Measurements from ENCODE around the gene PCSK7. TPM values are rescaled to one million over a fixed set of nuclear protein-coding genes. Genes with fewer than 3 reads are reported as not detected.

The PCSK7 gene
- total RNA-seq, 1 donor from 2014 or later: 341 TPM

- Mint-ChIP-seq H3K4me3 (no peak overlapping the region), H3K9me3 (no peaks in the 10 kb centered on the region), H3K4me1 (no peaks in the 10 kb centered on the region), H3K27ac (no peak overlapping the region), H3K27me3 (no peaks in the 10 kb centered on the region), H3K36me3 (ENCODE audit: low read depth) (peaks cover 63% of the 10 kb centered on the region)
- ChIA-PET POLR2A (no interaction called here), CTCF (no interaction called here)
- ATAC-seq (ENCODE audit: low read depth): no peak
- DNase-seq: no peak
- intact Hi-C loops (cut with micrococcal nuclease): no loop called here
- TF ChIP-seq CTCF (IDR thresholded peaks at IDR 0.05): no peak
Observed at GRCh38 chr11:117249571-117249970, 17.7 kb upstream of the PCSK7 start.

DNA sequence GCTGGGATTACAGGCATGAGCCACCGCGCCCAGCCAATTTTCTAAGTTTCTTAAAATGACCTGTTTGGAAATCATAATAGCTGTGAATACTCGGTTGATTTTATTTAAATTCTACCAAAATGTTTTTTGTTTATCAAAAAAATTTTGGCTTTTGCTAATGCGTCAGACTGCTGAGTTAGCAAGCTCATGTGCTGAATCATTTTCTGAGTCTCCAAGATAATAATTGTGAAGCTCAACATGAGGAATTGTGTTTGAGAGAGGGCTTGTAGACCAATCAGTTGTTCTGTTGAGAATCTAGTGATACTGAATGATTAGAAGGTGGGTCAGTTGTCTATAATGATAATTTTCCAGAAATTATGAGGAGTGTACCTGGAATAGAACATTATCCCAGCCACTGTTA, 16.5 kb upstream of the PCSK7 start:
- no peaks in the 10 kb centered on the region for H3K4me1 Mint-ChIP-seq
- H3K27ac Mint-ChIP-seq: no peak overlapping the region
- H3K36me3 Mint-ChIP-seq (ENCODE audit: low read depth): peaks cover 62% of the 10 kb centered on the region
- H3K9me3 Mint-ChIP-seq: no peaks in the 10 kb centered on the region
- ATAC-seq (ENCODE audit: low read depth) (no peak), DNase-seq (no peak)
- intact Hi-C loops (cut with micrococcal nuclease): no loop called here
- no peak for TF ChIP-seq CTCF (IDR thresholded peaks at IDR 0.05)
- POLR2A ChIA-PET: no interaction called here
- no peaks in the 10 kb centered on the region for H3K27me3 Mint-ChIP-seq
- CTCF ChIA-PET: no interaction called here
- H3K4me3 Mint-ChIP-seq: no peak overlapping the region

- no peak for ATAC-seq (ENCODE audit: low read depth)
- intact Hi-C loops (cut with micrococcal nuclease): loop anchor here (10.0 kb wide), 1 partner anchor 1196 kb away; the partner anchor contains the start of gene KMT2A
- H3K27me3 Mint-ChIP-seq: no peaks in the 10 kb centered on the region
Observed at GRCh38 chr11:117239295-117239694, 7.4 kb upstream of the PCSK7 start.

GRCh38 chr11:117238221-117238620, 6.3 kb upstream of the PCSK7 start:
- Mint-ChIP-seq H3K4me3 (no peak overlapping the region), H3K27ac (no peak overlapping the region), H3K36me3 (ENCODE audit: low read depth) (peaks cover 31% of the 10 kb centered on the region), H3K9me3 (no peaks in the 10 kb centered on the region), H3K27me3 (no peaks in the 10 kb centered on the region), H3K4me1 (peaks cover 11% of the 10 kb centered on the region)
- POLR2A ChIA-PET: no interaction called here
- CTCF ChIA-PET: no interaction called here
- intact Hi-C loops (cut with micrococcal nuclease): loop anchor here (10.0 kb wide), 1 partner anchor 1197 kb away; the partner anchor contains the start of gene KMT2A
- ATAC-seq (ENCODE audit: low read depth): no peak
- no peak for DNase-seq
- TF ChIP-seq CTCF (IDR thresholded peaks at IDR 0.05): no peak

More at GRCh38 chr11:117239295-117239694, 7.4 kb upstream of the PCSK7 start:
- H3K27ac Mint-ChIP-seq: no peak overlapping the region
- H3K9me3 Mint-ChIP-seq: no peaks in the 10 kb centered on the region
- ChIA-PET POLR2A (interaction anchor here (0.6 kb wide), 1 partner anchor 94 kb away, joined by 3 read pairs; no protein-coding TSS in a partner anchor), CTCF (no interaction called here)
- peaks cover under 1% of the 10 kb centered on the region for H3K4me1 Mint-ChIP-seq
- no peak overlapping the region for H3K4me3 Mint-ChIP-seq
- no peak for TF ChIP-seq CTCF (IDR thresholded peaks at IDR 0.05)
- DNase-seq: no peak
- peaks cover 39% of the 10 kb centered on the region for H3K36me3 Mint-ChIP-seq (ENCODE audit: low read depth)

DNA sequence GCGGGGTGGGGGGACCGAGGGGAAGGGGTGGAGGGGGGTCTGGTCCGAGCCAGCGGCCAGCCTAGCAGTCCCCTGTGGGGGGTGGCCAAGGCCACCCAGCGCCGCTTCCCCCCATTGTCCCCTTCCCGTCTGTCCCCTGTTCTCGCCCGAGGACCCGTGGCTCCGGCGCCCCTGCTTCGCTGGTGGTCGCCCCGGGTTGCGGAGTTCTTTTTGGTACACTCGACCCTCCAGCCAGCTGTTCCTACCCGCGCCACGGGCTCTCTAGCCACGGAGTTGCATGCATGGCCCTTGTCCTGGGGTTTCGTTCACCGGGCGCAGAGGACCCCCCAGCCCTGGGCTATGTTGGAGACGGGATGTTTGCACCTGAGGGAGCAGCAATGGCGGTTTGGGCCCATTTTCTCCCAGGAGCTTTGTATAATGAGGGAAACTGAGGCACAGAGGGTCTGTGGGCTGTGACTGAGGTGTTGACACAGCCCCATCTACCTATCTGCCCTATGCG, 1.1 kb upstream of the PCSK7 start:
- peak overlapping the region; percentile 88 for H3K4me3 Mint-ChIP-seq
- ChIA-PET POLR2A (interaction anchor here (0.7 to 5.9 kb wide), 6 partner anchors 44 to 584 kb away, joined by 3 to 89 read pairs (median 12); partner anchors contain the start of genes PAFAH1B2 and SIDT2), CTCF (interaction anchor here (1.5 to 8.1 kb wide), 2 partner anchors 11 to 52 kb away, joined by 3 to 119 read pairs; partner anchors contain the start of gene SIDT2)
- no peaks in the 10 kb centered on the region for H3K9me3 Mint-ChIP-seq
- DNase-seq: no peak
- peaks cover 38% of the 10 kb centered on the region for H3K36me3 Mint-ChIP-seq (ENCODE audit: low read depth)
- peak overlapping the region; percentile 74 for H3K27ac Mint-ChIP-seq
- intact Hi-C loops (cut with micrococcal nuclease): loop anchor here (1.0 to 10.0 kb wide), 8 partner anchors 44 to 1202 kb away; partner anchors contain the start of genes CEP164, KMT2A and PAFAH1B2
- H3K4me1 Mint-ChIP-seq: peaks cover 42% of the 10 kb centered on the region
- ATAC-seq (ENCODE audit: low read depth): no peak
- no peak for TF ChIP-seq CTCF (IDR thresholded peaks at IDR 0.05)
- no peaks in the 10 kb centered on the region for H3K27me3 Mint-ChIP-seq

All from activated B cell treated with CpG ODN at 0.5 μM for 24 hours (primary cell).